Renal cortex interstitium (tissue), 11 donors: ENCODE results near the gene HTD2. TPM values are rescaled to one million over a fixed set of nuclear protein-coding genes. Genes with fewer than 3 reads are reported as not detected.
"Not testable (repeated sequence)": the region's sequence is repeated elsewhere in the genome, so short reads cannot be mapped to it uniquely, and the experiment has no call there.

Experiments
- DNase-seq, 11 donors: peaks; one replicate each; pipeline ENCODE4 v3.0.0-alpha.2; 2013; ENCODE audit warnings: low read depth in 9 of 11, low spot score in 4 of 11; ENCODE audit errors: extremely low read depth in 1 of 11
- polyA plus RNA-seq, 3 donors: library from polyadenylated mRNA; unstranded; fragments of 120-200 nt; gene quantifications; one replicate each; pipeline ENCODE4 v1.2.1, GENCODE V29; 2013; ENCODE audit not compliant: insufficient read length in 3 of 3

Gene HTD2
- polyA plus RNA-seq, 3 donors, result 14.4 to 16.6 (median 14.8) TPM

GRCh38 chr3:58324391-58325390 is 18.4 kb downstream of the HTD2 start:
- no peak for DNase-seq

- DNase-seq, result no peak
These were observed 19.2 kb downstream of the HTD2 start for GRCh38 chr3:58325525-58325992.

- DNase-seq, result no peak
These were observed 20.1 kb downstream of the HTD2 start for GRCh38 chr3:58326267-58326900.

- DNase-seq, result no peak
These were observed 23.0 kb downstream of the HTD2 start for GRCh38 chr3:58329150-58329921.

GRCh38 chr3:58329922-58330413 is 23.6 kb downstream of the HTD2 start:
- DNase-seq, result no peak

DNA sequence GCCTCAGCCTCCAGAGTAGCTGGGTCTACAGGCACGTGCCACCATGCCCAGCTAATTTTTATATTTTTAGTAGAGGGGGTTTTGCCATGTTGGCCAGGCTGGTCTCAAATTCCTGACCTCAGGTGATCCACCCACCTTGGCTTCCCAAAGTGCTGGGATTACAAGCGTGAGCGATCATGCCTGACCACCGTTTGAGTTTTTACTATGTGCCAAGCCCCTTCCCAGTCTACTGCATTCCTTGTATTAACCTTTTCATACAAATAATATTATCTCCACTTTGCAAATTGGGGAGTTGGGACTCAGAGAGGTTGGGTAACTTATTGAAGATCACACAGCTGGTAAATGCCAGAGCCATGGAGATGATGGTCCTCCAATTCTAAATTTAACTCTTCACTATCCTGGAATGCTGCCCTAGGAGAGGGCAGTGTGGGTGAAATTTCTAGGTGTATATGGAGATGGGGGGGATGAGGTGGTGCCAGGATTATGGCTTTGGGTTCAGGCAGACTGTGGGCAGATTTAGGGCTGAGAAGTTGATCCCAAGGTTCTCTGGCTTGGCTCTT is 25.4 kb downstream of the HTD2 start:
- no peak for DNase-seq

GRCh38 chr3:58332575-58333188 is 26.4 kb downstream of the HTD2 start, which contains the start of gene PXK:
Gene PXK, plus strand, starts transcription at chr3:58332892. Its CDS starts 97 bp downstream, at chr3:58332989.
- peak in 7 of 11 donors; percentile 62 to 79 (median 72) for DNase-seq

GRCh38 chr3:58333206-58334012 is 27.1 kb downstream of the HTD2 start:
- no peak for DNase-seq

- DNase-seq, result no peak
These were observed 27.6 kb downstream of the HTD2 start for GRCh38 chr3:58334013-58334321.

DNA sequence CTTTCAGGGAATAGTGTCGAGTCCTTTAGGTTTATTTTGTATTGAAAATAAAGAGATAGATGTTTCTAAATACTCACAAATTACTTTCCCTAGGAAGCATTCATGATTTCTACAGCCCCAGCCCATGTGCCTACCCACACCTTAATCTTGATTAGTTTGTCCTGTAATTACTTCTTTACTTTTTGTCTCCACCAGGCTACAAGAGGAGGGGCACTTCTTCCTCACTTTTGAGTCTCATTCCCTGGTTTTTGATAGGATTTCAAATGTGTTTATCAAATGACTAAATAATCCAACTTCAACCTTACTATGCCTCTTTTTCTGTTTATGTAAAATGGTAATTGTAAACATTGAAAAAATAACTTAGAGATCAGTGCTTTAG is 28.2 kb downstream of the HTD2 start:
- no peak for DNase-seq

DNA sequence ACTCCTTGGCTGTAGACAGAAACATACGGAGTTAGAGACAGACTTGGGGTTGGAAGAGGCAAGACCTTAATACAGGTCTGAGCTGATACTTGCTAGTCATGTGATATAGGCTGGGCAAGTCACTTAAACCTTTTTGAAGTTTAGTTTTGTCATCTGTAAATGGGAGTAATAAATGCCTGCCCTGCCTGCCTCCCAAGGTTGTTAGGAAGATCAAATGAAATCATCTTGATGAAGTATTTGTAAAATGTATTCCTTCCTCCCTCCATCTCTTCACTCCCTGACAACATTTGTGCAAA is 29.3 kb downstream of the HTD2 start:
- DNase-seq, result no peak

GRCh38 chr3:58336135-58336882 is 30.0 kb downstream of the HTD2 start:
- no peak for DNase-seq

DNA sequence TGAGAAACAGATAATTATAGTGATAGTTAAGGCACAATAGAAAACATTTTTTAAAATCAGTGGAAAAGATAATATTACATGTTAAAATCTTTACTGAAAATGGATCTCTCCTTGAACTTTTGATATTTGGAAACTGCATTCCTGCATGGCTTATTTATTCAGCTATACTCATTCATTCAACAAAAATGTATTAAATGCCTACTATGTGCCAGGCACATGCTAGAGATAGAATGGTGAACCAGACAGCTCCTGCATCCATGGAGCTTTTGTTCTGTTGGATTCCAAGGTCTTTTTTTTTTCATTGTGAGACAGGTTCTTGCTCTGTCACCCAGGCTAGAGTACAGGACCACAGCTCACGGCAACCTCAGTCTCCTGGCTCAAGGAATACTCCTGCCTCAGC is 30.9 kb downstream of the HTD2 start:
- no peak for DNase-seq

- not testable (repeated sequence) for DNase-seq
These were observed 32.8 kb downstream of the HTD2 start for GRCh38 chr3:58339146-58339545.

- DNase-seq, result no peak
These were observed 34.4 kb downstream of the HTD2 start for GRCh38 chr3:58340594-58341244.

DNA sequence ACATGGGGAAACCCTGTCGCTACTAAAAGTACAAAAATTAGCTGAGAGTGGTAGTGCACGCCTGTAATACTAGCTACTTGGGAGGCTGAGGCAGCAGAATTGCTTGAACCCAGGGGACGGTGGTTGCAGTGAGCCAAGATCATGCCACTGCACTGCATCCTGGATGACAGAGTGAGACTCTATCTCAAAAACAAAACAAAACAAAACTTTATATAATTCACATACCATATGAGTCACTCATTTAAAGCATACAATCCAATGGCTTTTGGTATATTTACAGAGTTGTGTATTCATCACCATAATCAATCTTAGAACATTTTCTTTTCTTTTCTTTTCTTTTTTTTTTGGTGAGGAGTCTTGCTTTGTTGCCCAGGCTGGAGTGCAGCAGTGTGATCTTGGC is 35.1 kb downstream of the HTD2 start:
- no peak for DNase-seq

DNA sequence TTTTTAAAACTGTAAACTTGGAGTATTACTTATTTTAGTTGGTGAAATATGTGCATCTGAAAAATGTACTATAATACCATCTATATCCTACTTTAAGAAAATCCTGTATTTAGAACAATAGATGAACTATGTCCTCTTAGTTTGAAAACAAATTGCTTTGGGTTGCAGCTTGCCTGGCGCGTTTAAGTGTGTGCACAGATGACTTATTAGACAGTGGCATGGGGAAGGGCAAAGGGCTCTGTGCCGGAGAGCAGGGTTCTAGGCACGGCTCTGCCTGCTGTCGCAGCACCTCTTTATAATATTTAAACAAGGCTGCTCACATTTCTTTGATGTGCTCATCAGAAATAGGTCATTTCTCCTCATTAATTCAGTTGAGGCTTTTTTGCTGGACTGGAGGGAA is 36.4 kb downstream of the HTD2 start:
- DNase-seq, result no peak
